Panc1 (cell line): ENCODE data around the gene UBE2QL1.

Experiments used
- POLR2AphosphoS5 ChIP-seq: IDR thresholded peaks from 2 replicates; pipeline ENCODE4 v1.6.1; 2012; ENCODE audit warnings: mild to moderate bottlenecking, low read depth, low read length, moderate library complexity
- REST ChIP-seq, 2 experiments: IDR thresholded peaks; 2 replicates each; pipeline ENCODE4 v1.6.1; 2011 to 2012; ENCODE audit warnings: low read depth in 2 of 2, control low read depth in 1 of 2, low read length in 1 of 2, mild to moderate bottlenecking in 1 of 2, moderate library complexity in 1 of 2; ENCODE audit not compliant: insufficient read depth in 1 of 2
- TF ChIP-seq, protein P1 (sequence below): fragments of 450-650 bp; IDR thresholded peaks from 2 replicates; pipeline ENCODE4 v1.5.1; 2017; ENCODE audit warnings: mild to moderate bottlenecking

DNA sequence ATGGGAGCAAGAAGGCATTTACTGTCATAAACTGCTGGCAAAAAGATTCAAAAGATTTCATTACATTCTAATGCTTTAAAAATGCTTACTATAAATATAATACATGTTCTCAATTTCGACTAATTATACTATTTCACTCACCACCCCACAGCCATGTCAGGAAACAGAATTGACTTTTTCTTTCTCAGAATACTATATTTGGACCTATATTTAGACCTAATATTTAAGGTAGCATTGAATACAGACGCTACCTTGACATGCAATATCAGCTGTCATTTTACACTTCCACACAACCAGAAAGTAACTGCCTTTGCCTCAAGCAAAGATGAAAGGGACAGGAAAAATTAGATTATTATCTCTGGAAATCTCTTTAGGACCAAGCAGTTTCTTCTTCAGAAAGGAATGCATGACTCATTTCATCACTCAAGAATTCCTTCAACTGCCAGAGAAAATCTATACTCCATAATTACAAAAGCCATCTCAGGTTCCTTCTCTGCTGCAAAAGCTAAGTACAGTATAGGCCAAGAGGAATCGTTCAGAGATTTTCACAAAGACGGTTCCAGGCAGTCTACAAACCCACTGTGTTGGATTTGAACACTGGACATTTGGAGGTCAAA is 11.8 kb upstream of the UBE2QL1 start:
- TF ChIP-seq POLR2AphosphoS5 (no peak), REST (IDR thresholded peaks at IDR 0.05; ENCODE audit: insufficient read depth in 1 of 2, low read depth in 2 of 2, low read length in 1 of 2) (no peak)
- TF ChIP-seq, protein P1, sequence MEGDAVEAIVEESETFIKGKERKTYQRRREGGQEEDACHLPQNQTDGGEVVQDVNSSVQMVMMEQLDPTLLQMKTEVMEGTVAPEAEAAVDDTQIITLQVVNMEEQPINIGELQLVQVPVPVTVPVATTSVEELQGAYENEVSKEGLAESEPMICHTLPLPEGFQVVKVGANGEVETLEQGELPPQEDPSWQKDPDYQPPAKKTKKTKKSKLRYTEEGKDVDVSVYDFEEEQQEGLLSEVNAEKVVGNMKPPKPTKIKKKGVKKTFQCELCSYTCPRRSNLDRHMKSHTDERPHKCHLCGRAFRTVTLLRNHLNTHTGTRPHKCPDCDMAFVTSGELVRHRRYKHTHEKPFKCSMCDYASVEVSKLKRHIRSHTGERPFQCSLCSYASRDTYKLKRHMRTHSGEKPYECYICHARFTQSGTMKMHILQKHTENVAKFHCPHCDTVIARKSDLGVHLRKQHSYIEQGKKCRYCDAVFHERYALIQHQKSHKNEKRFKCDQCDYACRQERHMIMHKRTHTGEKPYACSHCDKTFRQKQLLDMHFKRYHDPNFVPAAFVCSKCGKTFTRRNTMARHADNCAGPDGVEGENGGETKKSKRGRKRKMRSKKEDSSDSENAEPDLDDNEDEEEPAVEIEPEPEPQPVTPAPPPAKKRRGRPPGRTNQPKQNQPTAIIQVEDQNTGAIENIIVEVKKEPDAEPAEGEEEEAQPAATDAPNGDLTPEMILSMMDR = no peak
